NCI-H146 treated with DMSO at 0.1 percent for 48 hours (cell line): Measurements from ENCODE around the gene SBSN.

ENCODE experiments used
- DNase-seq: peaks from one replicate; lab custom pipeline; 2025; ENCODE audit not compliant: unreplicated experiment; lab: John Stamatoyannopoulos, UW

Gene SBSN

DNA sequence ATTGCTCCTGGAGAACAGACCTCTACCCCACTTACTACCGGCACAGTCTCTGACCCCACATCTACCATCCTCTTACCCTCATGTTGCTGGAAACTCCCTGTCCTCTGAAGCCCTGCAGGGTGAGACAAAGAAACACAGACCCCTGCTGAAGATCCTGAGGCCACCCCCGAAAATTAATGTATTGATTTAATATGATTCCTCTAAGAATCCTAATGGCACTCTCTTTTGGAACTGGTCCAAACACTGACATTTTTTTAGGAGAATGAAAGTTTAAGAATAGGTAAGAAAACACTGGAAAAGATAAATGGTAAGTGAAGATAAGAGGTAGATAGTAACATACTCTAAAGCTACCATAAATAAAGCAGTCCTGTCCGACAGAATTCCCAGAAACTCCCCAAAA is 20.0 kb downstream of the SBSN start:
- DNase-seq = no peak

DNA sequence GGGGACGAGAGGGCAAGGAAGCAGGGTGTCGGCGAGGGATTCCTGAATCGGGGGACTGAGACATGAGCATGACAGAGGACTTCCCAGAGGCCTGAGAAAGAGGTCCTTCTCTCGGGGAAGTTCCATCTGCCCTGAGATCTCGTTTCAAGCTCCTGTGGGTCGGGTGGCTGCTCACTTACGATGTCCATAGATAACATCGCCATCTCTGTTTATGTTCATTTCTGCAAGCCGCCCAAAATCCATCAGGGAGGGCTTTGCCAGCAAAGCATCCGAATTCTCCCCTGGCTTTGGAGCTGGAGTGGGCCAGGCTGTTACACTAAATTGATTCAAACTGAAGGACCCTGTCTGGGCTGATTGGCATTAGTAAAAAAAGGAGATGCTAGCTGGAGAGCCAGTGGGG is 20.6 kb downstream of the SBSN start:
- DNase-seq = no peak

DNA sequence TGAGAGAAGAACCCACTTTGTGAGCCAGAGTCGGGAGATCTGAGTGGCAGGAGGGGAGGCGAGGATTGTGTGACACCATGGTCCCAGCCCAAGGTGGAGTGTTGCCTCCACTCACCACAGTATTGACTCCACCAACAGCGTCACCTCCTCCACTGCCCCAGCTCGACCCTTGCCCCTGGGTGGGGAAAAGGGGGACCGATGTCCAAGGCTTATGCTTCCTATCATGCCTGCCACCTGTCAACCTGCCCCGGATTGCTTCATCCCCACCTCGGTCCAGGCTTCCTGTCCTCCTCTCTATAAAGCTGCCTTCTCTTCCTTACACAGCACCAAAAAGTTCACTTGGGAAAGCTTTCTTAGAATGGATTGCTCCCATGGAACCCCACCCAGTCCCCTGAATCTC is 22.1 kb downstream of the SBSN start:
- DNase-seq = no peak

DNA sequence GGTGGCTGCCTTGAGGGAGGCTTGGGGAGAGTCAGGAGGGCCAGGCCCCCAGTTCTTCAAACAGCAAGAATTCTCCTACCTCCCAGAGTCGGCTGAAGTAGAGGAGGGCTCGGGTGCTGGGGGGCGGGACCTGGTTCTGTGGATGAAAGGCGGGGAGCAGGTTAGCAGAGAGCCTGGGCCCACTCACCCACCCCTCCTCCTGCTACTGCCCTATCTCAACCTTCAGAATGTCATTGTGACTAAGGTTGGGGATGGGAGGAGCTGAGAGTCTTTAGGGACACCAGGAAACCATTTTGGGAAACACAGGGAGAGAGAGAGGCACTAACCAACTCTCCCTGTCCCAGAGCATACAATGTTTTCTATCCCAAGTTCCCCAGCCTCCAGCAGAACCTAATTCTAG is 25.4 kb downstream of the SBSN start:
- DNase-seq = no peak

DNA sequence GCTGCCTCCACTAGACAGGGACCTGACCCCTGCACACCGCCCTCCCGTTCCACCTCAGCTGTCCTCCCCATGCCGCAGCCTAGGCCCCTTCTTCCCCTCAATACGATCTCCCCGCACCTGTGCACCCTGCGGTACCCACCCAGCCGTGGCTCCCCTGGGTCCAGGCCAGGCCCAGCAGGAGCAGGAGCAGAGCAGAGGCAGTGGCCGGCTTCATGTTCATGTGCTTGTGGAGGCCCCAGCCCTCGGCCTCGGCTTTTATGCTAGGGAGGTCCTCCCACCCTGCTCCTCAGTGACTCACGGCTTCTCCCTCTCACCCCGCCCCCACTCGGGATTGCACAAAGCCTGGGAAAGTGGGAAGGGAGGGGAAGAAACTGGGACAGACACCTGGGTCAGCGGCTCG is 26.4 kb downstream of the SBSN start:
- no peak for DNase-seq

DNA sequence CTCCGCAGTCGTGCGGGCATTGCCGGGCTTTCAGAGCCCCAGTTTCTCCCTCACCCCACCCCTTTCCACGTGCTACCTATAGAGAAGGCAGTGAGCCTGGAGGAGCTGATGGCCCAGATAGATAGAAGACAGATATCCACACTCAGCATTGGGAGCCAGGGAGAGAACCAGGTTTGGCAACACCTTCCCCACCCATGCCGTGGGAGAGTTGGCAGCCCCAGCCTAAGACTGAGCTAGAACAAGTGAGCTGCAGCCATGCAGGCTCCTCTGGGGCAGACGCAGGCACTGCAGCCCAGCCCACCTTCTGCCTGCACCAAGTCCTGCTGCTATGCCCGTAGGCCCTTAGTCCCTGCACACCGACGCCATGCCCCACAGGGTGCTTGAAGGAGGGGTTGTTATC is 27.5 kb downstream of the SBSN start:
- DNase-seq = no peak

DNA sequence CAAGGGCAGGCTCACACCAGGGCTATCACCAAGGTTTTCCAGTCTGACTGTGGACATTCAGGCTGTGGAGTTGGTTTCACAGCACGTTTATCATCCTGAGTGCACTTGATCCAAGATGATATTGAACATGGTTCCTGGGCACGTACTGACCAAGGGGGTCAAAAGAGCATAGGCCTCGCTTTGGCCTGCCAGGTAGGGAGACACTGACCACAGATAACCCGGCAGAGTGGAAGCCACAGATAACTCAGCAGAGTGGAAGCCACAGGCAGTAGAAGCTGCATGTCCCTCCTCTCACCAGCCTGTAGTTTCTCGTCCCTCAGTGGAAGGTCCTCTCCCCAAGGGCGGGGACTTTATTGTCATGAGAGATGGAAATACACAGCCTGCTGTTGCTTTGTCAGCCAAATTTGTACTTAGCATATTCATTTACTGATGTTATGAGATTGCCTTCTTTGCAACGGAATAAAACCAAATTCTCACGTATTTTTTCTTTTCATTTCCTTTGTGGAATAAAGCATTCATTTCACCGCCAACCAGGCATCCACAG is 29.1 kb downstream of the SBSN start:
- no peak for DNase-seq

DNA sequence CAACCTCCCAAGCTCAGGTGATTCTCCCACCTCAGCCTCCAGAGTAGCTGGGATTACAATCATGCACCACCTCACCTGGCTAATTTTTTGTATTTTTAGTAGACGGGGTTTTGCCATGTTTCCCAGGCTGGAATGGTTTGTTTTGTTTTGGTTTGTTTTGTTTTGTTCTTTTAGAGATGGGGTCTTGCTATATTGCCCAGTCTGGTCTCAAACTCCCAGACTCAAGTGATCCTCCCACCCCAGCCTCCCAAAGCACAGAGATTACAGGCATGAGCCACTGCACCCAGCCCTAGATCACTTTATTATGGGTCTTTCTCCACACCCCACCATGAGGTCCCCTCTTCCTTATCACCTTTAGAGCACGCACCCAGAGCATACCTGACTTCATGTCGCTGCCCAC is 29.9 kb downstream of the SBSN start:
- DNase-seq = no peak

DNA sequence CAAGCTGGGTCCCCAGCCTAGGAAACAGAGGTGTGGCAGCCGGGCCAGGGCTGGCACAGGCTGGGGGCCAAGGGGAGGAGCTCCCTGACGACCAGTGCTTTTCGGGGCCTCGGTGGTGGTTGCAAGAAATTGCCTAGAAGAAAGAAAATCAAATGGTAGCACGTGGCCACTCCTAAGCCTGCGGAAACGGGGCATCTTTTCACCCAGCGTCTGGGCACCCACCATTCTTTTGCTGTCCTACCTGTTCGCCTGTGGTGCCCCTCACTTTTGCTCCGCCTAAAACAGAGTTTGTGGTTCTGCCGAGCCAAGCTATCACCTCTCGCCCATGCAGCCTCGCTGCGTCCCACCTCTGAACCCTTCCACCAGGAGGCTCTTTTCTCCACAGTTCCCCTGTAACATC is 30.7 kb downstream of the SBSN start:
- no peak for DNase-seq

DNA sequence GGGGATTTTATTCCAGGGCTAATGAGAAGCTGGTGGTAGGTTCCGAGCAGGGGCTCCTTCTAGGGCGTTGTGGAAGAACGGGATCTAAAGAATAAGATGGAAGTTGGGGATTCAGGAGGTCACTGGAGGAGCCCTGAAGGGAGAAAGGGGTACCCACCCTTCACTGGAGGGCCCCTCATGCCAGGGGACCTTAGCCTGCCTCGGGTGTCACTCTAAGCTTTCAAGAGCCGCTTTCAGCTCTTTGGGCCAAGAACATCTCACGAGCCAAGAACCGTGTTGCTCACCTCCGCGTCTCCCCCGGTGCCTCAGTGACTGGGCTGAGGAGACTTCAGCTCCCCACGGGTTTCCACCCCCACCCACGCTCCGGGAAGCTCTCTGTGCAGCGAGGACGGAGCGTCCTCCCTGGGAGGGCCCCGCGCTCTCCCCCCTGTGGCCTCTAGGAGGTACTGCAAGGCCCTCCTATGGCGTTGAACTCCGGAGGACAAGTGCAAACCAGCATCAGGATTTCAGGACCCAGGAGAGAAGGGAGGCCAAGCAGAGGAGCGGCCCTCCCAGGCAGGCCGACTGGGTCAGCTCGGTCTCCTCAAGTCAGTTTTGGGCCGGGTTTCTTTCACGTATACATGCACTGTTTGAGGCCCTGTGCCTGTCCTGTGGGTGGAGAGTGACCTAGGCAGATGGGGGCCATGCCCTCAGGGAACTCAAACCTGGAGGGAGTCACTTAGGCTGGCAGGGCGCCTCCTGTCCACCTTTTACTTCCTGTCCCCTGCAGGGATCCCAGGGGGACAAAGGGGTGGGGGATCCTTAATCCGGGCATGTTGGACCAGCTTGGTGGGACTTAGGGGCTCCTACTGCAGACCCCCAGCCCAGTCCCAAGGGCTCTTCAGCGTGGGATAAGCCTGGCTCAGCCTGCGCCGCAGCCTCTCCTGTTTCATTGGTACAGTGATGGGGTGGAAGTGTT is 32.7 kb downstream of the SBSN start:
- no peak for DNase-seq

DNA sequence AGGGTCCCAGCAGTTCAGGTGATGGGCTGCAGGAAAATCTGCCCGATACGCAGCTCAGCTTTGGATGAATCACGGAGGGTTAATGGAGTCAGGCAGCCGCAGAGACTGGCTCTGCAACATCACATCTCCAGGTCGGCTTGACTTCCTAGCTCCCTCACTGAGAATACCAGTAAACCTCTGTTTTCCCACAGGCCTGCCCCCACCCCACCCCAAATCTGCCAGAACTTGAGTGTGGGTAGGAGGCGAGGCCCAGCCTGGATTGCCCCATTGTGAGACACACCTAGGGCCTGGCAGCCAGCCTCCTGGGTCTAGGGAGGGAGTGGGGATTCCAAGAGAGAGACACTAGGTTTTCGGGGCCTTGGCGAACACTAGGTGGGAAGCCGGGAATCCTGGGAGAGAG is 34.1 kb downstream of the SBSN start:
- no peak for DNase-seq

DNA sequence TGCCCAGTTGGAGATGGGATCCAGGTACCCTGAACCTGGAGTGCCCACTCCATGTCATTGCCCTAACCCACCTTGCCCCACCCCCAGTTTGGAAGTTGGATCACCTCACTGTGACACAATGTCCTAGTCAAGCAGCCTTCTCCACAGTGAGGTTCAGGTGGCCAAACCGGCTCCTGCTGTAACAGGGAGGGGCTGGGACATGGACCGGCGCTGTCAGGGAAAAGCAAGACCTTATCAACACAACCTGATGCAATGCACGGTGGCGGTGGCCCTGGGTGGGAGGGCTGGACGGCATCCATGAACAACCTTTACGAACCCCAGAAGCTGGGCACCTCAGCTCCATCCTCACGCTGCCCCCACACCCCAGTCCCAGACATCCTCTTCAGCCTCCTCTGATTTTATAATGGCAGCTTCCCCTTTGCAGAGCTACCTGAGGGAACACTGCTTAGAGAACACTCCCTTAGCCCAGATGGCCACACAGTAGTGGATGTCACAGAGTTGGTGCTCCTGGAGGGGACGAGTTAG is 36.2 kb downstream of the SBSN start:
- DNase-seq = no peak

DNA sequence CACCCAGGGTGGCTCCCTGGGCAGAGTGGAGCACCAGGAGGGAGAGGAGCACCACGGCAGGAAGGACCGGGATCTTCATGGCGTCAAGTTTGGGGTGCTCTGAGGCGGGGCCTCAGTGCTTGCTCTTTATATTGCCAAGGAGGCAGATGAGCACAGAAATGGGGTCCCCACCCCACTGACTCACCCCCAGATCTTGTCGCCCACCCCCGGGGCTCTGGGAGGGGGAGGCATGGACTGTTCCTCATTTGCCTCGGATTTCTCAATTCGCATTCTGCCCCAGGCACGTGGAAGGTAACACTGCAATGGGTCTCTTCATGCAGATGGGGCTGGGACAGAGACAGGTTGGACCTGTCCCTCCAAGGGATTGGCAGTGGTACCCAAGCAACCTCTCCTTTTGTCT is 37.7 kb downstream of the SBSN start, which contains the start of gene KRTDAP:
TSS of gene KRTDAP (minus strand) at position 101 of the 400 bp plus-strand sequence. CDS start at position 79, 22 bp downstream.
- no peak for DNase-seq

DNA sequence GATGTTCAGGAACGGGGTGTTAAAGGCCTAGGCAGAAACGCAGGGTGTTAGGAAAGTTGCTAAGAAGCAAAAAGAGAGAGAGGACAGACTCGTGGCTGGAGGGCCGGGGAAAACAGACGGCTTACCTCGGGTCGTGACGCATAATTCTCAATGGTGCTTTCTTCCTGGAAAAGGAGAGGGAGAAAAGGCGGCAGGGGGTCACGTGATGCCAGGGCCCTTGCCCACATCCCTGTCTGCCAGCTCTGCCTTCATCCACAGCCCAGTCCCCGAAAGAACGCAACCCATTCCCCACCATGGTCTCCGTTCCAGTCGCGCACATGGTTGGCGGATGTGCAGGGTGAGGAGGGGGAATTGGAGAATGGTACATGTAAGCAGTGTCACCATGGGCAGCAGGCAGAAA is 39.4 kb downstream of the SBSN start:
- DNase-seq = no peak

DNA sequence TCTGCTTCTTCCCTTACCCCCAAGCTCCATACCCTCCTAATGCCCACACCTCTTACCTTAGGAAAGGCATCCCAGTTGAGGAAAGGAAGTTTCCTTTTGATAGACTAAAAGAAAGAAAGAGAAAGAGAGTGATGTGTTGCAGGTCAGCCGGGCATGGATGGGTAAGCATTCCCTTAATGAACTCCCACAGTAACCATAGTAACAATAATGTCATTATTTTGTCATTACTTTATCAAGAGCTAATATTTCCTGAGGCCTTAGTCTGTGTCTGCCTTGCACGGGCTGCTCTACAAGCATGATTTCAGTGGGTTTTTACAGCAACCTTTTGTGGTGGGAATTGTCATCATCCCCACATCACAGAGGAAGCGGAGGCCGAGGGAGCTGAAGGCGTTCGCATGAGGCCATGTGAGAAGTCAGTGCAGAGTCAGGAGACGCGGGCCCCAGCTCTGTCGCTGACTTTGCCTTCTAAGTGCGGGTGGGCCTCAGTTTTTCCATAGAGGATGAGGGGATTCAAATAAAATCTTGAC is 40.4 kb downstream of the SBSN start:
- no peak for DNase-seq

DNA sequence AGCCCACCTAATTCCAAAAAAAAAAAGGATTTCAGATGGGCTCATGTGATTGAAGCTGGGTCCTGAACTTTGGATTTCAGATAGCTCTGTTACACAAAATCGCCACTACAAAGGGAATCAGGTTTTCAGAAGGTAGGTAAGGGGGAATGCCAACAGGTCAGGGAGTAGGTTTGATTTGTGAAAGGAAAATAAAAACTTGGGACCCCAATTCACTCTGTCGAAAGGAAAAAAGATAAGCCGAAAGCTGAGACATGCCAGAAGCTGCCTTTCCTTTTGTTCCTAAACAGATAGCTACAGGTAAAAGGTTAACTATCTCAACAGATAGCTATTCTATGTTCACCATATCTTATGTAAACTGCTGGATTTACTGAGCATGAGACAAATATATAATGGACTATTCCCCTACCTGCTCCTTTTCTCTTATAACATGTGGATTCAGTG is 41.8 kb downstream of the SBSN start:
- DNase-seq = no peak

DNA sequence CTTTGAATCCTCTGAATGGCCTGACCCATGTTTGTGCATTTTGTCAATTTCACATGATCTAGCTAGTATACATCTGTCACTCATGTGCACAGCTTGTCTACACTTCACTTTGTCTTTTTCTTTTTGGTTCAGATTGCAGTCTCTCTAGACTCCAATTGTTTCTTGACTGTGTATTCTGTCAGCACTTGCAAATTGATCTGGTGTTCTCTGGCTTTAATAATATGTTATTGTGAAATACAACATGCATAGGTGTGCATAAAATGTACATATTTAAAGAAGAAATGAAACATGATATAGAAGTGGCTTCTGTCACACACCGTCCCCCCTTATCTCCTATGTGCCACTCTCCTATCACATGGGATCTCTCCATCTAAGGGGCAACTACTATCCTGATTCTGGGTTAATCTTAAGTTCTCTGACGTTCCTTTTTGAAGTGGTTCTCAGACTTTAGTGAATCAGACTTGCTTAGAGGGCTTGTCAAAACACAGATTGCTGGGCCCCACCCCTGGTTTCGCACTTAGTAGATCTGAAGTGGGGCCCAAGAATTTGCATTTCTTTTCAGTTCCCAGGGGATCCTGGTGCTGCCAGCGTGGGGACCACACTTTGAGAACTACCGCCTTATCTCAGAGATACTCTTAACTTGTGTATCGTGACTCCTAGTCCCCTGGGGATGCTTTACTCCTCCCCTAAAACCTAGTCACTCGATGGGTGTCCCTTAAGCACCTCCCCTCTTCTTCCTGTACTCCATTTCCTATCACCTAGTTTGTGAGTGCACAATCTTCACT is 43.7 kb downstream of the SBSN start:
- no peak for DNase-seq

DNA sequence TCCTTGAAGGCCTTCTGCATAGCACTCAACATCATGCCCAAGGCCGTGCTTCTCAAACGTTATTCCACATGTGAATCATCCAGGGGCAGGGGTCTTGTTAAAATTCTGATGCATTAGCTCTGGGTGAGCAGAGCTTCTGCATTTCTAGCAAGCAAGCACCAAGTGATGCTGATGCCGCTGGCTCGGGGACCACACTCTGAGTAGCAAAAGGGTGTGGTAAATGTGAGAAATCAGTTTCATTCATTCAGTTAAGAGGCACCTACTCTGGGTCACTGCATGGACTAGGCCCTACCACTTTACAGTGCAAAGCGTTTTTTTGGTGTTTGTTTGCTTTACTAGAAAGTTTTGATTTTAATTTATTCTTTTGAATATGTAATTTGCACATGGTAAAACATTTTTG is 45.0 kb downstream of the SBSN start:
- DNase-seq = no peak

DNA sequence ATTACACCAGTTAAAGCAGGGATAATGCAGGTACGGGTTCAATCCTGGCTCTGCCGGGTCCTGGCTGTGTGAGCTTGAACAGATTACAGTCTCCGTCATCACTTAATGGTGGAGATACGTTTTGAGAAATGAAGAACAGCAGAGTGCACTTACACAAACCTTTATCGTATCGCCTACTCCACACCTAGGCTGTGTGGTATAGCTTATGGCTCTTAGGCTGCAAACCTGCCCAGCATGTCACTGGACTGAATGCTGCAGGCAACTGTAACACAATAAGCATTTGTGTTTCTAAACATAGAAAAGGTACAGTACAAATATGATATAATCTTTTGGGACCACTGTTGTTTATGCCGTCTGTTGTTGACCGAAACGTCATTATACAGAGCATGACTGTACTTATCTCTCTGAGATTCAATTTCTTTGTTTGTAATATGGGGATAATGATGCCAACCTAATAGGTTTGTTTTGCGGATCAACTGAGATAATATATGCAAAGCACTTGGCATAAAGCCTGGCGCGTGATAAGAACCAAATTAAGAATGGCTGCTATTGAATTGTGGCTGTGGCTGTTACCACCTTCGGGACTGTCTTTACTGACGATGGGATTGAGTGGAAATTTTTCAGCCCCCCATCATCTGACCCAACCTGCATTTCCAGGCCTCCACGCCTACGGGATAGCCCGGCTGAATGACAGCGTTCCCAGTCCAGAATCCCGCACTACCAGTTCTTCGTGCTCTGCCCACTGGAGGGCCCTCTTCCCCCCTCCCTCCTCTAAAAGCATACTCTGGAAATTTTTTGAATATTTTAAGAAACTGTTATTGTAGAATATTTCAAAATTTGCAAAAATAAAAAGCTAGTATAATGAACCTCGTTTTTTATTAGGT is 49.1 kb downstream of the SBSN start:
- DNase-seq = no peak

DNA sequence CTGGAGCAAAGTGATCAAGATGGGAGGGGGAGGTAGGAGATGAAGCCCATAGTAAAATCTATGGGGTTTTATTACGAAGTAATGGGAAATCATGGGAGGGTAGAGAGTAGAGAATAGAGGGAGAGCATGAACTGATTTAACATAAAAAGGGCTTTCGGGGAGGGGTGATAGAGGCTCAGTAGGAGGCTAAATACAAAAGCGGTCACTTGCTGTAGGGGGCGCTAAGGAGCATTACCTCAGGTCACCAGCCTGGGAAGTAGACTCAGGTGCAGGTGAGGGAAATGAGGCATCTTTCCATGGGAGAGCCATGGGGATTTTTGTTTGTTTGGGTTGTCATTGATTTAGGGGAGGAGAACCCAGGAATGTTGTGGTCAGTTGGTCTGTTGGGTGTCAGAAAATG is 52.0 kb downstream of the SBSN start:
- no peak for DNase-seq
